ENCODE results near the gene EFL1.
"Not testable (repeated sequence)": the region's sequence is repeated elsewhere in the genome, so short reads cannot be mapped to it uniquely, and the experiment has no call there.

DNA sequence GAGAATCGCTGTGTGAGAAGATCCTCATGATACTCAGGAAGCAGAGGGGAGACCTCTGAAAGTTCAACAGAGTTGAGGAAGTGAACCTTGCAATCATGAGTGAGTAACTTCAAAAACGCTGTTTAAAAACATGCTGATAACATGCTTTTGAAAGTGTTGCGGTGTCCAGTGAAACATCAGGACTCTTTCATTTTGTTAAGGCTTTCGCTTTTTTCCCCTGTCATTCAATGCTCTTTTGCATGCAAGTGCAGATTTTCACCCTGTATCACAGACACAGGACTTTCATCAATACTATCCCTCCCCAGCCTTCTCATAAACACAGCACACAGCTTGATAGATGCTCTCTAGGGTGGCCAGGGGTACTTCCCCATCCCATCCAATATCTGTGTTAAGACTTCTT is 23.9 kb upstream of the EFL1 start:
- not testable (repeated sequence) for TF ChIP-seq CTCF, POLR2AphosphoS5 (IDR thresholded peaks at IDR 0.05)
